ENCODE measurements around the gene NUDT3.
A peak's percentile ranks its signal among the peaks of the same experiment; 100 is the strongest.
"Not testable (repeated sequence)": the region's sequence is repeated elsewhere in the genome, so short reads cannot be mapped to it uniquely, and the experiment has no call there.

Gene NUDT3

DNA sequence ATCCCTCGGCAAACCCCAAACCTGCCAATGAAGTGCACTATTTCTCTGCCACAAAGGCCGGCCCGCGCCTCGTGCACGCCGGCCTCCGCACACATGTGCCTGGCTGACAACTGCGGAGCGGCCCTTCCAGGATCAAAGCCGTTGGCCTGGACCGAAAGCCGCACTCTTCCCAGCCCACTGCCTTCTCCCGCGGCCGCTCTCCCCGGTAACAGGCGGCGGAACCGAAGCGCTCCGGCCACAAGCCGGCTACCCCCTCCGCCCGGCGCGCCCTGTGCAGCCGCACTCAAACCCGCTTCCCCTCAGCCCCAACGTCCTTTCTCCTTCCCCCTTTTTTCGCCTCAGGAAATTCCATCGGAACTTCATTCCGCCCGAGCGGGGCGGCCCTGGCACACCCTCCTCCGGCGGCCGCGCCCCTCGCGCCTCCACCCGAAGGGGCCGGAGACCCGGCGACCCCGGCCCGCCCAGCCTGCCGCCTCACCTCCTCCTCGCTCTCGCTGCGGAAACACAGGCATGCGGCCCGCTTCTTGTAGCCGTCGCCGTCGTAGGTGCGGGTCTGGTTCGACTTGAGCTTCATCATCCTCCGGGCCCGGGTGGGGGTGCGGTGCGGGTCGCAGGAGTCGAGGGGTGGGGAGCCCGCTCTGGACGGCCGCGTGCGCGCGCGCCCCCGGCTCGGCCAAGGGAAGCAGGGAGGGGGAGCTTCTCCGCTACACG, 528 bp downstream of the NUDT3 start:
- peak; percentile 21 to 63 for DNase-seq

DNA sequence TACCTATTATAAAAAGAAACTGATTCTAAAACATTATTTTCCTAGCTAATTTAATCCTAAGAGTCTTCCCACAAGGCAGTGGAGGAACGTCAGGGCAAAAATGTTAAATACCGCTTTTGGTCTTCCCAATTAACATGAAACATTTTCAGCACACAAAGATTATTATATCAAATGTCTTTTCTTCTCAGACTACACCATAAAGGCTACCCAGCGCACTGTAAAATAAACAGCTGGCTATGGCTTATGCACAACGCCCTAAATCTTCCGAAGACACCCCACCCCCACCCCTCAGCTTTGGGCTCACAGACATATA, 1.0 kb downstream of the NUDT3 start:
- no peak for DNase-seq

DNA sequence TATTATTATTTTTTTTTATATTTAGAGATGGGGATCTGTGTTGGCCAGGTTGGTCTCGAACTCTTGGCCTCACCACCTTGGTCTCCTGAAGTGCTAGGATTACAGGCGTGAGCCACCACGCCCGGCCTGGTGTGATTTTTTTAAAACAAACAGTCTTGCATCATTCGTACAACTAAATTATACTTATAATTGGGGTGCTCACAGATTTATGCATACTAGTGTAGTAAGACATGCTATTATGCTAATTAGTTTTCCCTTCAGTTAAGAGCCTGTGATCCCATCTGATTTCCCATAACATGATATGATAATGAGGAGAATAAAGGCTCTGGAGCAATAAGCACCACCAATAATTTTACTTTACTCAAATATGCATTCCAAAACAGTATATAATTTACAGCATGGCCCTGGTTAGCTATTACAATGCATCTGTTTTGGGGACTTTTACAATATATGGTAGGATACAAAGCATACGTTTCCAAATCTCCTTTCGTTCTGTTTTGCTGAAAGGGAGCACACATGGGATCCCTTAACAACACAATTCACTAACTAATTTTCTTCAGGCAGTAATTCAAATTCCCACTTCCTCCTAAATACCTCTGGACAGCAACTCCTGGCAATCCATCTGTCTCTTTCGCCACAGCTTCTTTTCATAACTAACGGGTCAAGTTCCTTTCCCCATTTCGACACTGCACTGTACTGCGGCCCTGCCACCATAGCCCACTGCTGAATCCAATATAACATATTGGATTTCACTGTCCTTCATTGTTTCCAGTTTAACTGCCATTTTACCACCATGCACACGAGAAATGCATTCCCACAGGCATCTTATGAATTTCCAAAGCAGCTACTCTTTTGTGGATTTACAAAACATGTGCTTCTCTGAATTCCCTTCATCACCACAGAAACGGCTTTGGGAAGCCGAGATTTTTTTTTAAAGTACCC, 1.7 kb downstream of the NUDT3 start:
- peak; percentile 3 to 49 for DNase-seq

DNA sequence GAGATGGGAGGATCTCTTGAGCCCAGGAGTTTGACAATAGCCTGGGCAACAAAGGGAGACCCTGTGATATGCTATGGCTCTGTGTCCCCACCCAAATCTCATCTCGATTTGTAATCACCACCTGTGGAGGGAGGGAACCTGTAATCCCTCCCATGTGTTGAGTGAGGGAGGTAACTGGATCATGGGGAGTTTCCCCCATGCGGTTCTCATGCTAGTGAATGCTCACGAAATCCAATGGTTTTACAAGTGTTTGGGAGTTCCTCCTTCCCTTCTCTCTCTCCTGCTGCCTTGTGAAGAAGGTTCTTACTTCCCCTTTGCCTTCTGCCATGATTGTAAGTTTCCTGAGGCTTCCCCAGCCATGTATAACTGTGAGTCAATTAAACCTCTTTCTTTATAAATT, 3.4 kb downstream of the NUDT3 start:
- DNase-seq = no peak

DNA sequence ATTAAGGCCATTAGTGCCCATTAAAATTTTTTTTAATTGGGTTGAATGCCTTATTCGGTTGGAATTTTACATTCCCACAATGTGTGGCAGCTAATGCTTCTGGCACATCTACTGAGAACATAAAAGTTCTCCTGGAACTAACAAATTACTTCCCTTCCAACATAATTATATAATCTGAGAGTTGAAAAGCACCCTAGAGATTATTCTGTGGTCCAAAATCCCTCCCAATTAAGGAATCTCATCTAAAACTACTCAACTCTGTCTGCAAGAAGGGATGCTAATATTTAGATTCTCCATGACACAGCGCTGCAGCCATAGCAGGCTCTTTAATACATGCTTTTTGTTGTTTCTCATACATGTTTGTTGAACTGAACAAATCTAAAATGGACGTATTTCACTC, 4.0 kb downstream of the NUDT3 start:
- no peak for DNase-seq

DNA sequence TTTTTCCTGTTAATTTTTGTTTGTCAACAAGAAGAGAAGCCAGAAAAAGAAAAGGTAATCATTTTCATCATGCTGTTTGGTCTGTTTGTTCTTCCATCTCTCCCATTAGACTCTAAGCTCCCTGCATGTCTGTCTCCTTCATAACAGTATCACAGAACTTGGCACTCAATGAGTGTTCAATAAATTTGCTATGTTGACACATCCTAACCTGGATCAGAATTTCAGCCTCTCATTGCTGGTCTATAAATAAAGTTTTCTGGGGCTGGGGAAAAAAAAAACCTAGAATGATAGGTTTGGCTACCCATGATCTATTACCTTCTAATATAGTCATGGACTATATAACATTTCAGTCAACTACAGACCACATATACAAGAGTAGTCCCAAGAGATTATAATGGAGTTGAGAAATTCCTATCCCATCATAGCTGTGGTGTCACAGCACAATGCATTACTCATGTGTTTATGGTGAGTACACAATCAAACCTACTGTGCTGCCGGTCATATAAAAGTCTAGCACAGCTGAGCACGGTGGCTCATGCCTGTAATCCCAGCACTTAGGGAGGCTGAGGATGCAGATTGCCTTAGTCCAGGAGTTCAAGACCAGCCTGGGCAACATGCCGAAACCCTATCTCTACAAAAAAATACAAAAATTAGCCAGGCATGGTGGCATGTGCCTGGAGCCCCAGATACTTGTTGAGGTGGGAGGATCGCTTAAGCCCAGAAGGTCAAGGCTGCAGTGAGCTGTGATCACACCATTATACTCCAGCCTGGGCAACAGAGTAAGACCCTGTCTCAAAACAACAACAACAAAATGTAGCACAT, 5.9 kb downstream of the NUDT3 start:
- no peak for DNase-seq

DNA sequence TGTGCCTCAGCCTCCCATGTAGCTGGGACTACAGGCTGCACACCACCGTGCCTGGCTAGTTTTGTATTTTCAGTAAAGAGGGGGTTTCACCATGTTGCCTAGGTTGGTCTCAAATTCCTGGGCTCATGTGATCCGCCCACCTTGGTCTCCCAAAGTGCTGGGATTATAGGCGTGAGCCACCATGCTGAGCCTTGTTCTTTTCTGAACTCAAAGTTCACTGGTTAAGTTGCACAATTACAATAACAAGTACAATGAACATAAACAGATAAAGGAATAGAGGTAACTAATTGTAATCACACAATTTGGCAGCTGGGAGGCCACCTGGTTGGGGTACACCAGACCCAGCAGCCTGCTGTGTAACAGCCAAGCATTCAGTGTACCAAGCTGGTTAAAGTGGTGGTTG, 6.7 kb downstream of the NUDT3 start:
- DNase-seq = no peak

DNA sequence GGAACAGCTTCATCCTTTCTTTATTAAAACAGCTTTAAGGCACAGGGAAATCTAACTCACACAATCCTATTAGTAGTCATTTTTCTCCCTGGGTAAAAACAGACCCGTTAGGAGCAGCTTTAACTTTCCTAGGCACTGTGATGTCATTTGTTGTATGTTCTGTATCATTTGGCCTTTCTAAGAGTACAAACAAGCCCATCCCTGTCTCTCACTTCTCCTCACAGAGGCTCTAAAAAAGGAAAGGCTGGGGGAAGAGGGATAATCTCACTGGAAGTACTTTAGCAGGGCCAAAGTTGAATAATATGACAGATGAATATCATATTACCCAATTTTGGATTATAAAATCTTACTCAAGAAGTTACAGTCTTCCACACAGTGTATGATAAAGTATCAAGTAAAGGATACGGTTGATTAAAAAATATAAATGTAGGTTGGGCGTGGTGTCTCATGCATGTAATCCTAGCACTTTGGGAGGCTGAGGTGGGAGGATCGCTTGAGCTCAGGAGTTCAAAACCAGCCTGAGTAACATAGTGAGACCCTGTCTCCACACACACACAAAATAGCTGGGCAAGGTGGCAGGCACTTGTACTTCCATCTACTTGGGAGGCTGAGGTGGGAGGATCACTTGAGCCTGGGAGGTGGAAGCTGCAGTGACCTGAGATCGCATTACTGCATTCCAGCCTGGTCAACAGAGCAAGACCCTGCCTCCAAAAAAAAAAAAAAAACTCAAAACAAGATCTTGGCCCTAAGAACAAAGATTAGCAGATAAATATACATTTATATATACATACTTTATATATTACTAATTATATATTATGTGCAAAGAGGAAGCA, 7.9 kb downstream of the NUDT3 start:
- DNase-seq = no peak

DNA sequence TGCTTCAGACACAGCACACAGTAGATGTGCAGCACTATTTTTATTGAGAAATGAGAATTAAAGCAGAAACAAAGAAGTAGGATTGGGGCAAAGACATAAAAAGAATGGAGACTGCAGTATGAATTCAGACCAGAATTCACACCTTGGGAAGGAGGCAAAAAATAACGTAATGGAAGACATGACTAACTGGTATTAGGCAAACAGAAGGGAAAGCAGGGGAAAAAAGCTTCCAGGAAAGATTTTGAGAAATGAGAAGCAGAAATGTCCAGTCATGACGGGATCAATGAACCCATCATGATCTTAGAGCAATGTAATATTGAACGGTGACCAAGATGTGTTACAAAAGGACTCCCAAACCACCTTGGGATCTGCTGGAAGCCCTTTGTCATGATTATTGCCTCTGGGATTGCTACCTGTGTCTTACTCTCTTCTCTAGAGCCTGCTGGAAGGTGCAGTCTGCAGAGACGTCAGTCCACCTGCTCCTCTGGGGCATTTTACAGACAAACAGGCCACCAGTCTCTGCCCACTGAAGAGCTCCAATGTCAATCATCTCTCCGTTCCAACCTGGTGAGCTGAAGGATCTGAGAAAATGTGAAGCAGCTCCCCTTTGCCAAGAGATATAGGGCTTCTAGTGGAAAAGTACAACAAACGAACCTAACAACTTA, 8.7 kb downstream of the NUDT3 start:
- no peak for DNase-seq

DNA sequence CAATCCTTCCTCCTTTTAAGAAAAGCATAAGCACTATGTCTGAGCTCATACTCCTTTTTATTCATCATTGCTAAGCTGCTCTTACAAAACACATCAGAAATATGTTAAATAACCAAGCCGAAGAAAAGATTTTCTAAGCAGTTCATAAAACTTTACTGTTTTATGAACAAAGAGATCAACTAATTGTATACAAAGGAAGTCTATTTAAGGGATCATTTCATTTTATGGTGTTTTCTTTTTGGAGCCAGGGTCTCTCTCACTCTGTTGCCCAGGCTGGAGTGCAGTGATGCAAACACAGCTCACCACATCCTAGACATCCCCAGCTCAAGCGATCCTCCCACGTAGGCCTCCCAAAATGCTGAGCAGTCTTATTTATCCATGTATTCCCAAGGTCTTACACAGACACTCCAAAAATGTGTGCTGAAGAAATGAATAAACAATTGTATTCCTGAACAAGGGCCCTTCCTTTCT, 9.3 kb downstream of the NUDT3 start:
- no peak for DNase-seq

DNA sequence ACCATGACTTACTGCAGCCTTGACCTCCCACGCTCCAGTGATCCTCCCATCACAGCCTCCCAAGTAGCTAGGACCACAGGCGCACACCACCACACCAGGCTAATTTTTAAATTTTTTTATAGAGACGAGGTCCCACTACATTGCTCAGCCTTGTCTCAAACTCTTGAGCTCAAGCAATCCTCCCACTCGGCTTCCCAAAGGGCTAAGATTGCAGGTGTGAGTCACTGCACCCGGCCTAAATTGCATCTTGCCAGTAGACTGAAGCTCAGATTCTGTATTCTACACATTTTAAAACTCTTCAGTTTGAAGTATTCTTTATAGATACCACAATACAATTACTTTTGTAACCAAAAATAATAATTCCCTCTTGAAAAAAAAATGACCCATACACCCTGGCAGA, 11.4 kb downstream of the NUDT3 start:
- DNase-seq = no peak

DNA sequence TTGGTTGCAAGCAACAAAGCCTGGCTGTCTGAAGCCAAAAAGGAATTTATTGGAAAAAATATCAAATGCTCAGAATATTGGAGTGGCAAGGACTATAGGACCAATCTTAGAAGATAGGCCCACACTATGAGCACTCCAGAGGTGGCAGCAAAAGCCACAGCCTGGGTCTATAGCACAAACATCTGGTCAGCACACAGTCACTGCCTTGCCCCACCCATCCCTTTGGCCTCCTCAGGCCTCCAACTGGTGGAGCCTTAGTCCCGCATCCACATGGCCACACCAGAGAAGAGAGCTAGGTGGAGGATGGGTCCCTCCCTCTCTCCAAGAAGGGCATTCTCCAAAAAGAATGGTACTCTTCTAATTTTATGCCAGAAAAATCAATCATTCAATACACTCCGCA, 14.0 kb downstream of the NUDT3 start:
- DNase-seq = no peak

DNA sequence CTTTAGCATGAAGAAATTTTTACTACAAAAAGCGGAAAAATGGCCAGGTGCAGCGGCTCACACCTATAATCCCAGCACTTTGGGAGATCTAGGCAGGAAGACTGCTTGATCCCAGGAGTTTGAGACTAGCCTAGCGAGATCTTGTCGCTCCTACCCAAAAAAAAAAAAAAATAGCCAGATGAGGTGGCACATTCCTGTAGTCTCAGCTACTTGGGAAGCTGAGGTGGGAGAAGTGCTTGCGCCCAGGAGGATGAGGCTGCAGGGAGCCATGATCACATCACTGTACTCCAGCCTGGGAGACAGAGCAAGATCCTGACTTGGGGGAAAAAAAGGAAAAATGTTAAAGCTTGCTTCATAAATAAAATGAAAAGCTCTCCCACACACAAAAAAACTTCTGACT, 14.5 kb downstream of the NUDT3 start:
- no peak for DNase-seq

DNA sequence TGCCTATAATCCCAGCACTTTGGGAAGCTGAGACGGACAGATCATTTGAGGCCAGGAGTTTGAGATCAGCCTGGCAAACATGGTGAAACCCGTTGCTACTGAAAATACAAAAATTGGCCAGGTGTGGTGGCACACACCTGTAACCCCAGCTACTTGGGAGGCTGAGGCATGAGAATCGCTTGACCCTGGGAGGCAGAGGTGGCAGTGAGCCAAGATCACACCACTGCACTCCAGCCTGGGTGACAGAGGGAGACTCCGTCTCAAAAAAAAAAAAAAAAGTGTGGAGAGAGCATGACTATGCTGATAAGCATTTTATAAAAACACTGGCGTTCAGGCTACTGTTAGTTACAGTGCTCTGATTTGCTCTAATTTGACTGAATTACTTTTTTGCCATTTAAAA, 14.9 kb downstream of the NUDT3 start:
- not testable (repeated sequence) for DNase-seq

DNA sequence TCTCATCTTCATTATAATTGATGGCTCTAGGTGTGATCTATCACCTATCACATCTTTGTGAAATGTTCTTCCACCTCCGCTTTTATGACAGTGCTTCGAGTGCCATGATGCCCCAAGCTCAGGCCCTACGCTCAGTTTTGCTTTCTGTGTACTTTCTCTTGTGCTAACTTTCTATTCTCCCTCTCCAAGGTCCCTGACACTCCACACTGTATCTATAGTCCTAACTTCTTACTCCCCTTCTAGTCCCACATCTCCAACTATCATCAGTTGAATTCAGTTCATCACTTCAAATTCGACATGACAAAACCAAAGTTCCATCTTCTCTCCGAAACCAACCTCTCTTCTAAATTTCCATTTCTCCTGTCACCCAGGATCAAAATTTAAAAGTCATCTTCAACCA, 16.6 kb downstream of the NUDT3 start:
- DNase-seq = no peak

DNA sequence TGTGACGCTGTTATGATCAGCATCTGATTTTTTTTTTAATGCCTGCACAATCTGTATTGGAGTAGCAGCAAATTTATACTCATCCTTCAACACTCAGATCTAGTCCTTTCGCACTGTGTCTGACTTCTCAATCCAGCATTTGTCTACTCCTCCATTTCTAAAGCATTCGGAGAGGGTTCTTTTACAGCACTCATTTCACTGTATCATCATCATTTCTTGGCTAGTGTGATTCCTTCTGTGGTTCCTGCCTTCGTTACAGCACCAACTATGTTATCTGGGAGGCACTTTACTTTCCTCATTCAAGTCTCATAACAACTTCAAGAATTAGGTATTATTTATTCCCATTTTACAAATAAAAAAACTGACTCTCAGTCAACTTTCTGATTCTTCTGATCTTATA, 18.0 kb downstream of the NUDT3 start:
- DNase-seq = no peak

DNA sequence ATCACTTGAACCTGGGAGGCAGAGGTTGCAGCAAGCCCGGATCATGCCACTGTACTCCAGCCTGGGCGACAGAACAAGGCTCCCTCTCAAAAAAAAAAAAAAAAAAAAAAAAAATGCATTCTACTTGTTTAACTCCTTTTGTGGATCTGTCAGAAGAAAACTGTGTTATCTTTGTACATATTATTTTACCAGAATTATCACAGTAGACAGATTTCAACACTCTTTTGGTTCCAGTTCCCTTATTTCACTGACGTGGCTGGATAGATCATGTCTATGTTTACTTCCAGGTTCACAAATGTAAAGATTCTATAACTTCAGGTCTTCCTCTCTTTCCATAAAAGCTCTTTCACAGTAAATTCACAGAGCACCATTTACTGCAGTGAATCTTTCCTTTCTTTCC, 18.4 kb downstream of the NUDT3 start:
- DNase-seq = no peak

DNA sequence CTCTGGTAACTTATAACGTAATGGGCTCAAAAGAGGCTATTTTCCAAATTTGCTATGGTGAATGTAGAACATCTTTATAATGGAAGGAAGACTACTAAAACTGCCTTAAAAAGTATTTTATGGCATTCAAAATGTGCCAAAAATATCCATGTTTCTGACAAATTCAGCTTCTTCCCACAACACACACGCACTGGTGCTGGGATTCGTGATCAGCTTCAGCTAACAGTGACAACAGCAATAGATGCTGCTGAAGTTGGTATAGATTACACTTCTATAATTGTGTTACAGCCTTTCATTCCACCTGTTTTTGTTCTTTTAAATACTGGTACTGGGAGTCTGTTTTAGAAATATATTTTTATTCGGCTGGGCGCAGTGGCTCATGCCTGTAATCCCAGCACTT, 19.0 kb downstream of the NUDT3 start:
- DNase-seq = no peak

DNA sequence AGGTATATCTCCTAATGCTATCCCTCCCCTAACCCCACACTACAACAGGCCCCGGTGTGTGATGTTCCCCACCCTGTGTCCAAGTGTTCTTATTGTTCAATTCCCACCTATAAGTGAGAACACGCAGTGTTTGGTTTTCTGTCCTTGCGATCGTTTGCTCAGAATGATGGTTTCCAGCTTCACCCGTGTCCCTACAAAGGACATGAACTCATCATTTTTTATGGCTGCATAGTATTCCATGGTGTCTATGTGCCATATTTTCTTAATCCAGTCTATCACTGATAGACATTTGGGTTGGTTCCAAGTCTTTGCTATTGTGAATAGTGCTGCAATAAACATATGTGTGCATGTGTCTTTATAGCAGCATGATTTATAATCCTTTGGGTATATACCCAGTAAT, 20.6 kb downstream of the NUDT3 start:
- DNase-seq = not testable (repeated sequence)

DNA sequence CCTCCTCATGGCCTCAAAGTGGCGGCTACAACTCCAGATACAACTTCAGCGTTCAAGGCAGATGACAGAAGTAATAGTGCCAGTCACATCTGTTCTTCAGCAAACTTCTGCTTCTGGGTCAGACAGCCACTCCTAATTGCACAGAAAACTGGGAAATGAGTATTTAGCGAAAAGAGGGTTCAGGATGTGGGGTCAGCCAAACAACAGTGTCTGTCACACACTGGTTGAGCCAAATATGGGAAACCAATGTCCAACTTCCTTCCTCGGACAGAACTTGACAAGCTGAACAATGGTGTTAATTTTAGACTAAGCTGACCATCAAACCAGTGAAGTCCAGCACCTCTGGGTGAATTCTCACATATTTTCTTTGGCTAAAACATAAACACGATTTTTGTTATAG, 22.1 kb downstream of the NUDT3 start:
- DNase-seq = peak in 1 of 2 donors; percentile 32

DNA sequence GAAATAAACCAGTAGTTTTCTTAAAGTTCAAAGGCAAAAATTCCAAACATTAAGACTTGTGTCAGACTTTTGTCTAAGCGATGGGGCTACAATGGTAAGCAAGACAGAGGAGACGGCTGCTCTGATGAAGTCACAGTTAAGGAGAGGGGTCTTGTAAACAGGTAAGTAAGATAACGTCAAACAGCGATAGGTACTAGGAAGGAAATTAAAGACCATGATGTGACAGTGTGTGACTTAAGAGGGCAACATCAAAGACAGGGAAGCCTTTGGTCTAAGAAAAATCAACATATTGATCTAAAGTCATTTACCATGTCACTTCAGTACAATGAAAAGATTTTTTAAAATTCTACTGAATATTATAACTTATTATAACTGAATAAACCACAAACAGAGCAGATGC, 23.1 kb downstream of the NUDT3 start:
- no peak for DNase-seq

DNA sequence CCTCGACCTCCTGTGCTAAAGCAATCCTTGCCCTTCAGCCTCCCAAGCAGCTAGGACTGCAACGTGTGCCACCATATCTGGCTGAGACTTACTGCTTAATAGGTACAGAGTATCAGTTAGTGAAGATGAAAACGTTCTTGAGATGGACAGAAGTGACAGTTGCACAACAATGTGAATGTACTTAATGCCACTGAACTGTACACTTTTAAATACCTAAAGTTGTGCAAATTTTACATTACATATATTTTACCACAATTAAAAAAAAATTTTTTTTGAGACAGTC, 25.9 kb downstream of the NUDT3 start:
- no peak for DNase-seq

All from hippocampal formation (tissue), 2 donors.